ENCODE results near the gene FGF1.
A peak's percentile ranks its signal among the peaks of the same experiment; 100 is the strongest.
"Not testable (repeated sequence)": the region's sequence is repeated elsewhere in the genome, so short reads cannot be mapped to it uniquely, and the experiment has no call there.

FGF1 gene

DNA sequence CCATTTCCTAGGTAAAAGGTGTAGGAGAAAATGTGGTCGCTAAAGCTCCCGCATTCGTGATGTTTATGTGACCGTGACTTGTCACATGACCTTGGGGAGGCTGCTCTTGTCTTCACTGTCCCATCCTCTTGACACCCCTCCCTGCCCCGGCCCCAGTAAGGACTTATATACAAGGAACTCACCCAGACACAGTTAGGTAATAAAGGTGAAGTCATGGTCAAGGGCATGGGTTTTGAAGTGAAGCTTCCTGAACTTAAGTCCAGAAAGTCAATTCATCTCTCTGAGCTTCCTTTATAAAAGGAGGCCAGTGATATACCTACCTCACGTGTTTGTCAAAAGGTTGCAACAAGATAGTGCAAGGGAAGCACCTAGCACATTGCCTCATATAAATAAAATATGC, 17.6 kb downstream of the FGF1 start:
- DNase-seq, result no peak

- no peak for DNase-seq
Observed at GRCh38 chr5:142667831-142668230, 18.1 kb downstream of the FGF1 start.

DNA sequence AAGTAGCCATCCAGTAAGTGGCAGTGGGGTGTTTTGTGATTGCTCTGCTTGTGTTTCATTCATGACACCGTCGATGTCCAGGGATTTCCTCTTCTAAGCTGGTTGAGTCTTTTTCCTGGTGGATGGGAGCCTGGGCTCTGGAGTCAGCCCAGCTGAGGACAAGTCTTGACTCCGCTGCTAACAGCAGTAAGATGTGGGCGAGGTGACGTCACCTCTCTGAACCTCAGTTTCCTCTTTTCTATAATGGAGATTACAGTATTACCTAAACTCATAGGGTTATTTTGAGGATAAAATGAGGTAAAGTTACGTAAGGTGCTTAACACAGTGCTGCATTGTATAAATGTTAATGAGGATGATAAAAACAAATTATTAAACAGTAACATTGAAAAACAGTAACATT, 21.3 kb downstream of the FGF1 start:
- no peak for DNase-seq

- no peak for DNase-seq
Observed at GRCh38 chr5:142664067-142664466, 21.8 kb downstream of the FGF1 start.

GRCh38 chr5:142663246-142663645, 22.6 kb downstream of the FGF1 start:
- no peak for DNase-seq

DNA sequence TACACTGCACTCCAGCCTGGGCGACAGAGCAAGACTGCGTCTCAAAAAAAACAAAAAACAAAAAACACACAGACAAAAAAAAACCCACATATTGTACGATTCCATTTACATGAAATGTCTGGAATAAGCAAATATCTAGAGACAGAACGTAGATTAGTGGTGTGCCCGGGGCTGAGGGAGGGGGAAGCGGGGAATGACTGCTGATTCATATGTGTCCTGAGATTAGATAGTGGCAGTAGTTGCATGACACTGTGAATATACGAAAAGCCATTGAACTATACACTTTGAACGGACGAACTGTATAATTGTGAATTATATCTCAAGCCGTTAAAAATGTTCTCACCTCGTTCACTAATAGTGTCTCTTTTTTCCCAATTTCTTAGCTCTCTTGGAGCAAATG, 23.9 kb downstream of the FGF1 start:
- DNase-seq, result no peak

- no peak for DNase-seq
Observed at GRCh38 chr5:142661143-142661542, 24.7 kb downstream of the FGF1 start.

GRCh38 chr5:142660731-142661130, 25.2 kb downstream of the FGF1 start:
- no peak for DNase-seq

GRCh38 chr5:142660196-142660595, 25.7 kb downstream of the FGF1 start:
- no peak for DNase-seq

DNA sequence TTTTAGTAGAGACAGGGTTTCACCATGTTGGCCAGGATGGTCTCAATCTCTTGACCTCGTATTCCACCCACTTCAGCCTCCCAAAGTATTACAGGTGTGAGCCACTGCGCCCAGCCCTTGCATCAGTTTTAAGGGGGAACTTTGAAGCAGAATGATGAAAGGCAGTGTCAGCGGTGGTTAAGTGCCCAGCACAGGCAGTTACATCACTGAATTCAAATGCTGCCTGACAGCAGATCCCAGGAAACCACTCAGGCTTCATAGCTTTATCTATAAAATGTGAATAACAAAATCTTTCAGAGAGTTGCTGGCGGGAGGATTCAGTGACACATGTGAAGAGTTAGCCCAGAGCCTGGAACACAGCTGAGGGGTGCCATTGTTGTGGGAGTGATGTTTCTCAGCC, 26.5 kb downstream of the FGF1 start:
- no peak for DNase-seq

GRCh38 chr5:142658278-142658677, 27.6 kb downstream of the FGF1 start:
- DNase-seq, result no peak

DNA sequence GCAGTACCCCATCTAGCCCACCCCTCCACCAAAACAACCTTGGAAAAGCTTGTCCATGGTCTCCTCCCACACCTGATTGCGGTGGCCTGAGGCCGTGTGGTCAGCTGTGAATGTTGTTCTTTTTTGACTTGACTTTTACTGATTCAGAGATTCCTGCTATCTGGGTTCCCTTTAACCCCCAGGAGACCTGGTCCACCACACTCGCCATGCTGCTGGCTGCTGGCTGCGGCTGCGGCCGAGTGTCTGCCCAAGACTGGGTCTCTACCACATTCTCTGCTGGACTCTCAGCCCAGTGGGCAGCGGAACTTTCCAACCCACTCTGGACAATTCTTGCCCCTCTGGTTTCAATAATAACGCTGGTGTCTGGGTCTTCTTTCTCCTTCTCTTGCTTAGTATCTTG, 28.4 kb downstream of the FGF1 start:
- DNase-seq, result no peak

GRCh38 chr5:142655339-142656267, 30.3 kb downstream of the FGF1 start:
- peak; percentile 86 to 87 for DNase-seq

DNA sequence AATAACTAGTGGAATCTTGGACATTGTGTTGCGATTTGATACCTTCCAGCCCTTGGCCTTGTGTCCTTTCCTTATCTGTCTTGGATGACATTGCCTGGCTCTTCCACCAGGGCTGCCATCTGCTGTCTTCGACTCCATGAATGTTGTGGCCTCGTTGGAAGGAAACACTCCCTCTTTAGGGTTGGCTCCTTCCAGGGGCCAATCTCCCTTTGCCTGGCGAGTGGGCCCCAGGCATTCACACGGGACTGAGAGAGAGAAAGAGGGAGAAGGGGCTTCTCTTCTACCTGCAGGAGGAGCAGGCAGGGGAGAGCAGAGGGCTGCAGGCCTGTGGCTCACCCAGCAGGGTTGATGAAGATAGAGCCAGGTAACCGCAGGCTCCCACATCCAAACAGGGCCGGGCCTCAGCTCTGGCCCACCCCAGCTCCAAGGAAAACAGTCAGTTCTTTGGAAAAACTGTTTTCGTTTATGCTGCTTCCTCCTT, 31.3 kb downstream of the FGF1 start:
- no peak for DNase-seq

DNA sequence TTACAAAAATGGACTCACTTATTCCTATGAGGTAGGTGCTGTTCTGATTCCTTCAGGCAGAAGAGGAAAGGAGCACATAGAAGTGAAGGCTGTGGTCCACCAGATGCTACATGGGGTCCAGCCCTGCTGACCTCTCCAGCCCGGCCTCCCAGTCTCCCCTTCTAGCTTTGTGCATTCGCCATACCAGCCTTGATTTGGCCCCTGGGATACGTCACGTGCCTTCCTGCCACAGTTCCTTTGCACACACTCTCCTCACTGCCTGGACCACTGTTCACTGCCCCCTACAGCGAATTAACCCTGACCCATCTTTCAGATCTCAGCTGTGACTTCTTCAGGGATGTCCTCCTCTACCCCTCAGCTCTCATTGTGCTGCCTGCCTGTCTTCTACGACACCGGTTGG, 32.6 kb downstream of the FGF1 start:
- no peak for DNase-seq

GRCh38 chr5:142652563-142652962, 33.3 kb downstream of the FGF1 start:
- no peak for DNase-seq

DNA sequence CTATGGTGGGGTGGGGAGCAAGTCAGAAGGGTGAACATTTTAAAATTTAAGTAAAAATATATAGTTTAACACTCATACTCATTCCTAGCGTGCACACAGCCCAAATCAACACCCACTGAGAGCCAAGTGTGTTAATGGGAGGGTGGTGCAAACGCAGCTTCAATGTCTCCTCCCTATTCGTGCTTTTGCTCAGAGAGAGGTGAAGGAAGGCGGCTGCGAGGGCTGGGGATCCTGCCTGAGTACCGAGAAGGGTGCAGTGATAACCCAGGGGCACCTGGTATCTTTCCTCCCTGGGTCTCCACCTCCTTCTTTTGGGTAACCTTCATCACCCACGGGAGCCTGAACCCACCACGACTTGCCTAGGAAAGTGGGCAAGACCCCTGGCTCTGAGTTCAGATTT, 35.0 kb downstream of the FGF1 start:
- no peak for DNase-seq

DNA sequence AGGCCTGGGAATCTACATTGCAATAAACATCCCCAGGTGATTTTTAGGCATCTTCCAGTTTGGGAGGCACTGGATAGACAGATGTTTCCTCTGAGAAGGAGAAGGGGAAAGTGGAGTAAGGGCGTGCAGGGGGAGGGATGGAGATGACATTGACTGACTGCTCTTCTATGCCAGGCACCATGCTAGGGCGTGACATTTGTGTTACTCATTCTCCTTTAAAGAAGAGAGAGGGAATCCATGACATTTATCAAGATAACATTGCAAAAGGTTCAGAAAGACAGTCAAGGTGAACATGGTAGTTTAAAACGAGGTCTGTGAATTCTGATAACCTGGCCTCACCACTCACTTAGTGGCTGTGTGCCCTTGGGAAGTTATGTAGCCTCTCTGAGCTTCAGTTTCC, 35.8 kb downstream of the FGF1 start:
- no peak for DNase-seq

GRCh38 chr5:142648108-142648507, 37.8 kb downstream of the FGF1 start:
- not testable (repeated sequence) for DNase-seq

DNA sequence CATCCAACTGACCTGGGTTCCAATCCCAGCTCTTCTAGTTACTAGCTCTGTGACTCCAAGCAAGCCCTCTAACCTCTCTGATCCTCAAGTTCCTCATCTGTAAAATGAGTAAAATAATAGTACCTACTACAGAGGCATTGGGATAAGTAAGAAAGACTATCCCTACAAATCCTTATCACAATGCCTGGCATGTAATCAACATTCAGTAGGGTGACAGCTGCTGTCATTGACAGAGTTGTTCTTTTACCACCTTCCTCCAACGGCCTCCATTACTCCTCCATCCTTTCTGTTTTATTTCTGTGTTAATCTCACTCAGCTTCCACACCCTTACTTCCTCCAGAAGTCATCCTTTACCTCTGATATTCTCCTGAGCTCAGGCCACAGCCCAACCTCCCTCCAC, 40.4 kb downstream of the FGF1 start:
- DNase-seq, result no peak

DNA sequence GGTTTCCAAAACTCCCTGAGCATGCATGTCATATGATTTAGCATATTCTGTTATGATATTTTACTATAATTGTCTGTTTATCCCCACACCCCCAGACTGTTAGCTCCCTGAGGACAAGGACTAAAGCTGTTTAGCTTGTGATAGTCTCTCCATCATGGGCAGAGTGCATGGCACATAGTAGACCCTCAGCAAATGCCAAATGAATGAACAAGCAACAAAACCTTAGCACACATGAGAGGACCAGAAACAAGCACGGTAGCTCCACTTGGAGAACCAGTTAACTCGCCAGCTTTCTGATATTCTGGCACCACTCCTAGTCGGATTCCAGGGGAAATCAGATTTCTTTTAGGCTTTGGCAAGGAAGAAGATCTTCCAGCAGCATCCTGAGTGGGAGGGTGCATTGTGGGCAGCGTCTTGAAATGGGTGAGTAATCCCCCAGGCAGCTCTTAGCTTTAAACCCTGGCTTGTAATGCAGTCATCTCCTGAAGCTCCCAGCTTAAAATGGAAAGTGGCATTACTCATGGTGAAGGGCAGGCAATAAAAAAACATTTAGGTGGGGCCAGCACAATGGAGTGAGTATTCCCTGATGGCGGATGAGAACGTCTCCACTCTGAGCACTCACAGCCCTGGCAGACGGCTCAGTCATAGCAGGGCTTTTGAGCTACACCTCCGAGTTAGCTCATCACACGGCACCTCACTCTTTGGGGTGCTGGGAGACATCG, 41.1 kb downstream of the FGF1 start:
- no peak for DNase-seq

- no peak for DNase-seq
Observed at GRCh38 chr5:142644127-142644526, 41.8 kb downstream of the FGF1 start.

DNA sequence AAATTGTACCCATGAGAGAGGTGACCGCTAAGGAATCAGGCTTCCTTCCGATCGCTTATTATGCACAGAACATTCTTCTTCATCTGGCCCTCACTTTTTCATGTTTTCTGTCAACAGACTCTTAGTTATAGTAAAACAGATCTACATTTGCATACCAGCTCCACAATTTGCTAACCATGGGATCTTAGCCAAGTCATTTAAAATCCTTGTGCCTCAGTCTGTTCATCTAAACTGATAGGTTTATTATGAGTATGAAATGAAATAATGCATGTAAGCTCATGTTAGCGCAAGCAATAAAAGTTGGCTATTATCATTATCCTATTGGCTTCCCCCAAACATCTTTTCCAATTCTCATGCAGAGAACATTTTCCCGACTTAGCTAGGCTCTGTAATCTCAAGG, 42.3 kb downstream of the FGF1 start:
- no peak for DNase-seq

DNA sequence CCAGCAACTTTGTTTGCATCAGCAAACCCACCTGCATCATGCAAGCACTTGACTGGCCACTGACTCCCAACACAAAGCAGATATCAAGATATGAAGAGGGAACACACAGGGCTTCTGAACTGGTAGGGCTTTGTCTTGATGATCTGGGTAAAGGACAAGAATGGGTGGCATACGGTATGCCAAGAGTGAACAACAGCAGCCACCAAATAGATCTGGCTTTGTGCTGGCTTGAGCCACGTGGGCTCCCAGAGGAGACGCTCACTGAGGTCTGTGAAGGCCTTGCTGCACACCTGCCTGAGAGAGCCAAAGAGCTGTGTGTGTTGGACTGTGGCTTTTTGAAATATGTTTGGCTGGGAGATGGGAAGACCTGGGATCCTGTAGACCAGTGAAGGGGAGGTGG, 43.5 kb downstream of the FGF1 start:
- no peak for DNase-seq
